ENCODE measurements around the gene HPS4.
"Not testable (repeated sequence)": the region's sequence is repeated elsewhere in the genome, so short reads cannot be mapped to it uniquely, and the experiment has no call there.

Gene HPS4

DNA sequence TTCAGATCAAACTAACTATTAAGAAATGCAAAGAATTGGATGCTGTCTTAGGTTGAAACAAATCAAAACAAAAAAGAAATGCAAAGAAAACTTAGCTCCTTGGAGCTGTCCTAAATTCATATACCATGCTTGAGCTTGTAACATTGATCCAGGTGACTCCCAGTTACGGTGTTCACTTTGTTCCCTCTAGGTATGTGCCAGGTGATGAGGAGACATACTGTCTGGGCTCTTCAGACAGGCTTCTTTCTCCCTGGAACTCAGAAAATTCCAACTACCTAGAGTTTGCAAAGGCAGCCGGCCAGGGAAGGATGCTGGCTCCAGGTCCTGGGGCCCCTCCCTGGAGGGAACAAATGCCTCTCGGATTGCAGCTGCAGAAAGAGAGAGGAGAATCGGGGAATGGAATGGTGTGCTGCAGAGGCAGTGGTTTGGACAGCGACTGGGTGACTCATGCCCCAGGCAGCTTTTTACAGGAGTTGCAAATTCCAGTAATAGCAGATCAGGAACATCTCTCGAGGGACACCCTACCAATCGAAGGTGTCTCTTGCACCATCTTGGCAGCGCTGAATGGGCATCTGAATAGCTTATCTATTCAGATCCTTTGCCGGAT is 66.8 kb downstream of the HPS4 start:
- DNase-seq: no peak
- Mint-ChIP-seq H3K27me3 (ENCODE audit: low read depth, poor library complexity) (peaks cover 35% of the 10 kb centered on the region), H3K27ac (no peak overlapping the region), H3K4me3 (no peak overlapping the region), H3K4me1 (no peaks in the 10 kb centered on the region), H3K9me3 (no peaks in the 10 kb centered on the region), H3K36me3 (ENCODE audit: low read depth) (no peaks in the 10 kb centered on the region)
- TF ChIP-seq, protein P1, sequence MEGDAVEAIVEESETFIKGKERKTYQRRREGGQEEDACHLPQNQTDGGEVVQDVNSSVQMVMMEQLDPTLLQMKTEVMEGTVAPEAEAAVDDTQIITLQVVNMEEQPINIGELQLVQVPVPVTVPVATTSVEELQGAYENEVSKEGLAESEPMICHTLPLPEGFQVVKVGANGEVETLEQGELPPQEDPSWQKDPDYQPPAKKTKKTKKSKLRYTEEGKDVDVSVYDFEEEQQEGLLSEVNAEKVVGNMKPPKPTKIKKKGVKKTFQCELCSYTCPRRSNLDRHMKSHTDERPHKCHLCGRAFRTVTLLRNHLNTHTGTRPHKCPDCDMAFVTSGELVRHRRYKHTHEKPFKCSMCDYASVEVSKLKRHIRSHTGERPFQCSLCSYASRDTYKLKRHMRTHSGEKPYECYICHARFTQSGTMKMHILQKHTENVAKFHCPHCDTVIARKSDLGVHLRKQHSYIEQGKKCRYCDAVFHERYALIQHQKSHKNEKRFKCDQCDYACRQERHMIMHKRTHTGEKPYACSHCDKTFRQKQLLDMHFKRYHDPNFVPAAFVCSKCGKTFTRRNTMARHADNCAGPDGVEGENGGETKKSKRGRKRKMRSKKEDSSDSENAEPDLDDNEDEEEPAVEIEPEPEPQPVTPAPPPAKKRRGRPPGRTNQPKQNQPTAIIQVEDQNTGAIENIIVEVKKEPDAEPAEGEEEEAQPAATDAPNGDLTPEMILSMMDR (IDR thresholded peaks at IDR 0.05): no peak

DNA sequence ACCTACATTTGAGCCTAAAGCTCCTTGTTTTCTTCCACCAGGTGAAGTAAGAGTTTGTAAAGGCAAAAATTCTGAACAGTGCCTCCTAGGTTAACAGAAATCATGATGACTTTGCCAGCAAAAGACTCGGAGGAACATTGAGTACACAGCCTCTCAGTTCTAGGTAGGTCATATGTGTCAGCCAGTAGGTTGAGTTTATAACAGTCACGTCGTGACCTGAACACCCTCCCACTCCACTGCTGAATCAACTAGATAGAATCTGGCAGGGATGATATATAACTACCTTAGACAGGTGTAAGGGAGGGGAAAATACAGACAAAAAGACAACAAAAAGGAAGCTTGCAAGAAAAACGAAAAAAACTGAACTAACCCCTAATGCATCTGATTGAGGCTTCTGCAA is 67.3 kb downstream of the HPS4 start:
- Mint-ChIP-seq H3K4me1 (no peaks in the 10 kb centered on the region), H3K27ac (no peak overlapping the region), H3K9me3 (no peaks in the 10 kb centered on the region)

DNA sequence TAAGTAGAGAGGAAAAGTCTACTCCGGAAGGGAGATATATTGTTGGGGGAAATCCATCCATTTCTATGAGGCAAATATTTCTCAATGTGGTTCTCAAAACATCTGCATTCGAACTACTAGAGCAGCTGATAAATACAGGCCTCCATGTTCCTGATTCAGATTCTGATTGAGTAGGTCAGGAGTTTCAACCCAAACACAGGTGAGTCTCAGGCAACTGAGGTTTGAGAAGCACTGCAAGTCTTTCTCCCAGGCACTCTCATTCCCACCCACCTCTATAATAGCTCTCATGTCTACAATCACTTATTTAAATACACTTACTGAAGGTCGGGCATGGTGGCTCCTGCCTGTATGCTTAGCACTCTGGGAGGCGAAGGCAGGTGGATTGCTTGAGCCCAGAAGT is 69.2 kb downstream of the HPS4 start:
- H3K27ac Mint-ChIP-seq: no peak overlapping the region
- no peak for DNase-seq
- no peaks in the 10 kb centered on the region for H3K4me1 Mint-ChIP-seq
- no peak overlapping the region for H3K4me3 Mint-ChIP-seq
- no peaks in the 10 kb centered on the region for H3K9me3 Mint-ChIP-seq
- TF ChIP-seq, protein P1 (IDR thresholded peaks at IDR 0.05): no peak
- no peaks in the 10 kb centered on the region for H3K36me3 Mint-ChIP-seq (ENCODE audit: low read depth)
- H3K27me3 Mint-ChIP-seq (ENCODE audit: low read depth, poor library complexity): peaks cover 31% of the 10 kb centered on the region

More for the DNA sequence above, 67.3 kb downstream of the HPS4 start:
- H3K4me3 Mint-ChIP-seq: no peak overlapping the region
- no peaks in the 10 kb centered on the region for H3K36me3 Mint-ChIP-seq (ENCODE audit: low read depth)
- H3K27me3 Mint-ChIP-seq (ENCODE audit: low read depth, poor library complexity): peaks cover 33% of the 10 kb centered on the region
- DNase-seq: no peak
- TF ChIP-seq, protein P1 (IDR thresholded peaks at IDR 0.05): no peak

DNA sequence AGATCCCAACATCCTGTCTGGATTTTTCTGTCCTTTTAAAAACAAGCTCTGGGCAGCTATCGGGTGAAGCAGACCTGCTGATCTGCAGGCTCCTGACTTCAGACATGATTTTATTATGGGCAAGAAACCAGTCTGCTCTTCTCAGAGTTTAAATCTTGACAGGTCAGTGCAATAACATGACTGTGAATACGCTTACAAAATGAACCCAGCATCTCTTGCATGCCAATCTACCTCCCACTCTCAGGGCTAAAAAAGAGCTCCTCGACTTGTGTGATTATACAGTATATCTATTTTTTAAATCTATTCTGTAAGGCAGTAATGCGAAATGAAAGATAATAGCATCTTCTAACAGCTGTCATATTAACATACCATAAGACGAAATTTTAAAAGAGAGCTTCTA is 73.2 kb downstream of the HPS4 start:
- no peak for DNase-seq
- no peaks in the 10 kb centered on the region for H3K9me3 Mint-ChIP-seq
- H3K36me3 Mint-ChIP-seq (ENCODE audit: low read depth): no peaks in the 10 kb centered on the region
- no peak overlapping the region for H3K4me3 Mint-ChIP-seq
- H3K27ac Mint-ChIP-seq: no peak overlapping the region
- H3K27me3 Mint-ChIP-seq (ENCODE audit: low read depth, poor library complexity): peaks cover 32% of the 10 kb centered on the region
- TF ChIP-seq, protein P1 (IDR thresholded peaks at IDR 0.05): no peak
- H3K4me1 Mint-ChIP-seq: no peaks in the 10 kb centered on the region

DNA sequence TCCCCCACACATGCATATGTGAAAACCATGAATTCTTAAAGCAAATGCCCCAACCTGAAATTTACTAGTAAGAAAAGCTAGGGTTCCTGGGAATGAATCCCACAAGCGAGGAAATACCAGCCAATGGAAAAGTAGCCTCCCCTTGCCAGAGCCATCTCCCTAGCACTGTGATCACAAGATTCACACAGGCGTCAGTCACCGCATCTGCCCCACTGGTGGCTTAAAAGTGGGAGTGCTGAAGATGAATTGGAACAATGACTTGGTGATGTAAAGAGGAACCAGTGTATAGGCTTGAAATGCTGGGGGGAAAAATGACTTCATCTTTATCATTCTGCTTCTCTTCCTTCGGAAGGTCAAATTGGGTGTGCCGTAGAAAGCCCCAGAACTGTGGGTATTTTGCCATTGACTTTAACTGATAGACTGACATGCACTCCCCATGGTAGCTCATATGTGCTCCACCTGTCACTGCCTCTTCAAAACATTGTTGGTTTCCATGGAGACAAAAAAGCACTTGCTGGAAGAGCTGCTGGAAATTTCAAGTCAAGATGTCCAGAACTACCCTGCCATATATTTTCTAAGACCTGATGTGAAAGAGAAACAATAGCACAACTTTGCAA is 73.8 kb downstream of the HPS4 start:
- TF ChIP-seq, protein P1 (IDR thresholded peaks at IDR 0.05): no peak
- no peak overlapping the region for H3K27ac Mint-ChIP-seq

DNA sequence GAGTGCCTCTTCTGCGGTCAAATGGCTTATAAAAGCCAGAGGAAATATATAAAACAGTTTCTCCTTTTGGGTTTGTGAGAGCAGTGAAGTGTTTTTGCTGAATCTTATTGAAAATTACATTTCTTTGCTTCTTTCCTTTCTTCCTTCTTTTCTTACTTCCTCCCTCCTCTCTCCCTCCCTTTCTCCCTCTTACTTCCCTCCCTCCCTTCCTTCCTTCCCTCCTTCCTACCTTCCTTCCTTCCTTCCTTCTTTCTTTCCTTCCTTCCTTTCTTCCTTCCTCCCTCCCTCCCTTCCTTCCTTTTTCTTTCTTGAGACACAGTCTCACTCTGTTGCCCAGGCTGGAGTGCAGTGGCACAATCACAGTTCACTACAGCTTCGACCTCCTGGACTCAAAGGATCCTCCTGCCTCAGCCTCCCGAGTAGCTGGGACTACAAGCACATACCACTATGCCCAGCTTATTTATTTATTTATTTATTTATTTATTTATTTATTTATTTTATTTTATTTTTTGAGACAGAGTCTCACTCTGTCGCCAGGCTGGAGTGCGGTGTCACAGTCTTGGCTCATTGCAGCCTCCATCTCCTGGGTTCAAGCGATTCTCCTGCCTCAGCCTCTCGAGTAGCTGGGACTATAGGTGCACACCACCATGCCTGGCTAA is 74.9 kb downstream of the HPS4 start:
- H3K27me3 Mint-ChIP-seq (ENCODE audit: low read depth, poor library complexity): peaks cover 27% of the 10 kb centered on the region

More for the DNA sequence above, 73.8 kb downstream of the HPS4 start:
- H3K4me3 Mint-ChIP-seq: no peak overlapping the region
- peaks cover 1% of the 10 kb centered on the region for H3K4me1 Mint-ChIP-seq
- H3K27me3 Mint-ChIP-seq (ENCODE audit: low read depth, poor library complexity): peaks cover 30% of the 10 kb centered on the region
- H3K9me3 Mint-ChIP-seq: no peaks in the 10 kb centered on the region
- no peaks in the 10 kb centered on the region for H3K36me3 Mint-ChIP-seq (ENCODE audit: low read depth)
- no peak for DNase-seq

More for the DNA sequence above, 74.9 kb downstream of the HPS4 start:
- not testable (repeated sequence) for H3K4me3 Mint-ChIP-seq; H3K36me3 Mint-ChIP-seq (ENCODE audit: low read depth); H3K9me3 Mint-ChIP-seq; H3K4me1 Mint-ChIP-seq; H3K27ac Mint-ChIP-seq; DNase-seq
